Astrocyte (in vitro differentiated cells and primary cell): ENCODE results near the gene ZNF613. TPM values are rescaled to one million over a fixed set of nuclear protein-coding genes. Genes with fewer than 3 reads are reported as not detected.
A peak's percentile ranks its signal among the peaks of the same experiment; 100 is the strongest.

Source experiments
- DNase-seq: peaks from one replicate; pipeline ENCODE4 v3.0.0-alpha.2; 2010; ENCODE audit warnings: low read depth
- FAIRE-seq: peaks from 2 replicates; lab custom pipeline; 2011; peaks lifted over from hg19 to GRCh38; lab: Jason Lieb, UNC
- H2AFZ ChIP-seq: 2 replicates; pipeline ENCODE4 v1.6.0; 2012; ENCODE audit warnings: low read depth, low read length, inconsistent platforms
- H3K27ac ChIP-seq: 2 replicates; pipeline ENCODE4 v1.5.1; 2011; ENCODE audit warnings: low read depth, low read length, inconsistent platforms
- H3K27me3 ChIP-seq: 2 replicates; pipeline ENCODE4 v1.6.0; 2011; ENCODE audit warnings: low read length, inconsistent platforms; ENCODE audit not compliant: insufficient read depth
- H3K36me3 ChIP-seq: 2 replicates; pipeline ENCODE4 v1.5.1; 2011; ENCODE audit warnings: low read length, inconsistent platforms; ENCODE audit not compliant: insufficient read depth
- H3K4me1 ChIP-seq: 2 replicates; pipeline ENCODE4 v1.5.1; 2011; ENCODE audit warnings: low read length, inconsistent platforms; ENCODE audit not compliant: insufficient read depth
- H3K4me2 ChIP-seq: 2 replicates; pipeline ENCODE4 v1.6.0; 2012; ENCODE audit warnings: low read length, inconsistent platforms
- H3K4me3 ChIP-seq: 2 replicates; pipeline ENCODE4 v1.5.1; 2011; ENCODE audit warnings: low read depth, mild to moderate bottlenecking, low read length, inconsistent platforms; ENCODE audit not compliant: insufficient read depth
- H3K79me2 ChIP-seq: 2 replicates; pipeline ENCODE4 v1.6.0; 2012; ENCODE audit warnings: mild to moderate bottlenecking, low read length, inconsistent platforms; ENCODE audit not compliant: insufficient read depth
- H3K9ac ChIP-seq: 2 replicates; pipeline ENCODE4 v1.6.0; 2012; ENCODE audit warnings: mild to moderate bottlenecking, low read length, inconsistent platforms
- H3K9me3 ChIP-seq: 2 replicates; pipeline ENCODE4 v1.5.1; 2012; ENCODE audit warnings: low read depth, mild to moderate bottlenecking, low read length, inconsistent platforms; ENCODE audit not compliant: insufficient read depth
- H4K20me1 ChIP-seq: 2 replicates; pipeline ENCODE4 v1.6.0; 2012; ENCODE audit warnings: low read length, inconsistent platforms; ENCODE audit not compliant: insufficient read depth
- H3K27ac Mint-ChIP-seq: one replicate; pipeline ENCODE4 v1.8.0; 2021; ENCODE audit warnings: mild to moderate bottlenecking, mixed read lengths; ENCODE audit not compliant: unreplicated experiment
- H3K27me3 Mint-ChIP-seq: one replicate; pipeline ENCODE4 v1.8.0; 2021; ENCODE audit warnings: low read depth, mixed read lengths; ENCODE audit not compliant: unreplicated experiment
- H3K36me3 Mint-ChIP-seq: one replicate; pipeline ENCODE4 v1.8.0; 2021; ENCODE audit warnings: low read depth, mixed read lengths; ENCODE audit not compliant: unreplicated experiment
- H3K4me1 Mint-ChIP-seq: one replicate; pipeline ENCODE4 v1.8.0; 2021; ENCODE audit warnings: low read depth, mixed read lengths; ENCODE audit not compliant: unreplicated experiment
- H3K4me3 Mint-ChIP-seq: one replicate; pipeline ENCODE4 v1.8.0; 2021; ENCODE audit warnings: mild to moderate bottlenecking, moderate library complexity, mixed read lengths; ENCODE audit not compliant: unreplicated experiment
- H3K9me3 Mint-ChIP-seq: one replicate; pipeline ENCODE4 v1.8.0; 2021; ENCODE audit warnings: mild to moderate bottlenecking, mixed read lengths; ENCODE audit not compliant: unreplicated experiment
- EZH2 ChIP-seq: IDR thresholded peaks from 2 replicates; pipeline ENCODE4 v1.6.1; 2012; ENCODE audit warnings: mild to moderate bottlenecking, low read length, inconsistent platforms; ENCODE audit not compliant: insufficient read depth
- total RNA-seq: library from RNA; stranded (reverse); gene quantifications from 2 replicates; pipeline ENCODE4 v1.2.1, GENCODE V29; 2021
- TF ChIP-seq, protein P1 (sequence below): IDR thresholded peaks from 2 replicates; pipeline ENCODE4 v1.5.1; 2011; ENCODE audit warnings: low read depth, mild to moderate bottlenecking, inconsistent platforms, low read length, moderate library complexity; ENCODE audit not compliant: insufficient read depth

Gene ZNF613
- total RNA-seq, 1 donor from 2014 or later: 7.2 TPM

DNA sequence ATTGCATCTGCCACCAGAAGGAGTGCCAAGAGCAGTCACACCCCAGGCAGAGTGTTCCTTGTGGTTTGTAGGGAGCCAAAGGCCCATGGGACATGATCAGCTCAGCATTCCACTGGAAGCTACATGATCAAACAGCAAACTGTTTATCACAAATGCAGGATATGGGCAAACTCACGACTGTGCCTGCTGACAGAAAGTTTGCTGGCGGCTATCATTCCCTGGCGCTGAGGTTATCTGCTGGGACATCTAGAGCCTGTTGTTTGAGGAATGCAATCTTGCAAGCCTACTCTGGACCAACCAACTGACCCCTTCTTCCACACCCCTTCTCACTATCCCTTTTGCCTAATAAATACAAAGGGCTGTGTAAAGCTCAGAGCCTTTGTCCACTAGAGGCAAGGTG is 7.7 kb upstream of the ZNF613 start:
- H3K36me3 Mint-ChIP-seq: peaks cover 5% of the 10 kb centered on the region
- FAIRE-seq: no peak

DNA sequence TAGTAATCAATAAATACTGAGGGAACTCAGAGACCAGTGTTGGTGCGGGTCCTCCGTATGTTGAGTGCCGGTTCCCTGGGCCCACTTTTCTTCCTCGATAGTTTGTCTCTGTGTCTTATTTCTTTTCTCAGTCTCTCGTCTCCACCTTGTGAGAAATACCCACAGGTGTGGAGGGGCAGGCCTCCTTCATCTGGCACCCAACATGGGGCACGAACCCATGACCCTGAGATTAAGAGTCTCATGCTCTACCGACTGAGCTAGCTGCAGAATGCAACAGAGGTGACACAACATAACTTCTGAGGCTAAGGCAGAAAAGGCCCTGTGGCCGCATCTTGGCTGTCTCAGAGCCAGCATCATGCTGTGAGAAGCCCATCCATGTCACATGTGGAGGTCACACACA is 5.3 kb upstream of the ZNF613 start:
- Histone ChIP-seq H3K4me2 (no peak overlapping the region), H2AFZ (no peak overlapping the region), H3K4me3 (no peak overlapping the region), H3K9me3 (peaks cover 31% of the 10 kb centered on the region), H3K27me3 (no peaks in the 10 kb centered on the region), H3K36me3 (no peaks in the 10 kb centered on the region), H3K4me1 (no peaks in the 10 kb centered on the region), H3K79me2 (no peaks in the 10 kb centered on the region), H4K20me1 (no peaks in the 10 kb centered on the region), H3K27ac (no peak overlapping the region), H3K9ac (no peak overlapping the region)
- no peak overlapping the region for H3K27ac Mint-ChIP-seq
- H3K4me1 Mint-ChIP-seq: no peaks in the 10 kb centered on the region
- DNase-seq (no peak), FAIRE-seq (no peak)
- H3K27me3 Mint-ChIP-seq: no peaks in the 10 kb centered on the region
- TF ChIP-seq EZH2: no peak
- TF ChIP-seq, protein P1, sequence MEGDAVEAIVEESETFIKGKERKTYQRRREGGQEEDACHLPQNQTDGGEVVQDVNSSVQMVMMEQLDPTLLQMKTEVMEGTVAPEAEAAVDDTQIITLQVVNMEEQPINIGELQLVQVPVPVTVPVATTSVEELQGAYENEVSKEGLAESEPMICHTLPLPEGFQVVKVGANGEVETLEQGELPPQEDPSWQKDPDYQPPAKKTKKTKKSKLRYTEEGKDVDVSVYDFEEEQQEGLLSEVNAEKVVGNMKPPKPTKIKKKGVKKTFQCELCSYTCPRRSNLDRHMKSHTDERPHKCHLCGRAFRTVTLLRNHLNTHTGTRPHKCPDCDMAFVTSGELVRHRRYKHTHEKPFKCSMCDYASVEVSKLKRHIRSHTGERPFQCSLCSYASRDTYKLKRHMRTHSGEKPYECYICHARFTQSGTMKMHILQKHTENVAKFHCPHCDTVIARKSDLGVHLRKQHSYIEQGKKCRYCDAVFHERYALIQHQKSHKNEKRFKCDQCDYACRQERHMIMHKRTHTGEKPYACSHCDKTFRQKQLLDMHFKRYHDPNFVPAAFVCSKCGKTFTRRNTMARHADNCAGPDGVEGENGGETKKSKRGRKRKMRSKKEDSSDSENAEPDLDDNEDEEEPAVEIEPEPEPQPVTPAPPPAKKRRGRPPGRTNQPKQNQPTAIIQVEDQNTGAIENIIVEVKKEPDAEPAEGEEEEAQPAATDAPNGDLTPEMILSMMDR: no peak
- H3K9me3 Mint-ChIP-seq: peaks cover 58% of the 10 kb centered on the region
- peaks cover 14% of the 10 kb centered on the region for H3K36me3 Mint-ChIP-seq
- no peak overlapping the region for H3K4me3 Mint-ChIP-seq

More for the DNA sequence above, 7.7 kb upstream of the ZNF613 start:
- peaks cover 42% of the 10 kb centered on the region for H3K9me3 ChIP-seq
- H3K4me3 ChIP-seq: no peak overlapping the region
- TF ChIP-seq, protein P1: no peak
- no peak for TF ChIP-seq EZH2
- no peak overlapping the region for H3K4me3 Mint-ChIP-seq
- no peak overlapping the region for H2AFZ ChIP-seq
- no peaks in the 10 kb centered on the region for H3K27me3 ChIP-seq
- H3K4me1 ChIP-seq: no peaks in the 10 kb centered on the region
- peaks cover 56% of the 10 kb centered on the region for H3K9me3 Mint-ChIP-seq
- H3K9ac ChIP-seq: no peak overlapping the region
- DNase-seq: no peak
- no peaks in the 10 kb centered on the region for H4K20me1 ChIP-seq
- no peak overlapping the region for H3K27ac ChIP-seq
- no peaks in the 10 kb centered on the region for H3K79me2 ChIP-seq
- H3K27ac Mint-ChIP-seq: no peak overlapping the region
- H3K4me2 ChIP-seq: no peak overlapping the region
- H3K4me1 Mint-ChIP-seq: no peaks in the 10 kb centered on the region
- no peaks in the 10 kb centered on the region for H3K36me3 ChIP-seq
- H3K27me3 Mint-ChIP-seq: no peaks in the 10 kb centered on the region

- no peaks in the 10 kb centered on the region for H3K27me3 ChIP-seq
- peaks cover 29% of the 10 kb centered on the region for H3K36me3 Mint-ChIP-seq
- H3K4me1 Mint-ChIP-seq: peaks cover 4% of the 10 kb centered on the region
- peaks cover 13% of the 10 kb centered on the region for H3K79me2 ChIP-seq
- no peaks in the 10 kb centered on the region for H3K27me3 Mint-ChIP-seq
- no peak for DNase-seq
- peak overlapping the region; percentile 91 for H3K4me3 ChIP-seq
- peaks cover 50% of the 10 kb centered on the region for H3K9me3 Mint-ChIP-seq
- H3K9ac ChIP-seq: peak overlapping the region; percentile 87
- peaks cover 18% of the 10 kb centered on the region for H3K9me3 ChIP-seq
- H3K4me3 Mint-ChIP-seq: peak overlapping the region; percentile 100
- H3K27ac Mint-ChIP-seq: no peak overlapping the region
- H3K36me3 ChIP-seq: peaks cover 5% of the 10 kb centered on the region
- no peaks in the 10 kb centered on the region for H4K20me1 ChIP-seq
- H3K27ac ChIP-seq: no peak overlapping the region
- H3K4me2 ChIP-seq: peak overlapping the region; percentile 88
- H2AFZ ChIP-seq: peak overlapping the region; percentile 99
- TF ChIP-seq, protein P1: no peak
- TF ChIP-seq EZH2: no peak
- FAIRE-seq: no peak
- no peaks in the 10 kb centered on the region for H3K4me1 ChIP-seq
Measured at GRCh38 chr19:51926426-51926783, 867 bp upstream of the ZNF613 start.
